CD4-positive, alpha-beta T cell (primary cell): ENCODE measurements around the gene PGAP1. TPM values are rescaled to one million over a fixed set of nuclear protein-coding genes. Genes with fewer than 3 reads are reported as not detected.

Source experiments
- ATAC-seq: fragments of 200-7000 bp; cut with Tn5 transposase; one replicate; pipeline ENCODE4 v1.10.0; 2022; ENCODE audit warnings: mild to moderate bottlenecking; ENCODE audit not compliant: poor library complexity
- CTCF ChIA-PET: fragments of 350-600 bp; sonication (Branson Sonifier 250); formaldehyde crosslinking; loops from one replicate; lab custom pipeline; 2021; ENCODE audit warnings: antibody characterized with exemption, inconsistent platforms; lab: Charles Lee
- POLR2A ChIA-PET: fragments of 350-600 bp; sonication (Branson Sonifier 250); formaldehyde crosslinking; loops from one replicate; lab custom pipeline; 2021; ENCODE audit warnings: antibody characterized with exemption, inconsistent platforms; lab: Charles Lee
- DNase-seq, 14 experiments: peaks; one replicate each; pipeline ENCODE4 v3.0.0-alpha.2; 2013 to 2020; ENCODE audit warnings: mixed read lengths in 2 of 14
- H3K27ac ChIP-seq, 2 donors: one replicate each; pipeline versions ENCODE4 v1.5.1 to v1.7.0; 2013; ENCODE audit warnings: low read length in 2 of 2, low read depth in 1 of 2, mild to moderate bottlenecking in 1 of 2
- H3K27me3 ChIP-seq, 2 experiments: 1 replicate in 1 of 2; 2 replicates in 1 of 2; pipeline versions ENCODE4 v1.6.1 to v1.7.0; 2013; ENCODE audit warnings: low read length in 2 of 2, control low read depth in 1 of 2, mild to moderate bottlenecking in 1 of 2, moderate library complexity in 1 of 2; ENCODE audit not compliant: insufficient read depth in 2 of 2, control insufficient read depth in 1 of 2
- H3K36me3 ChIP-seq: one replicate; pipeline ENCODE4 v1.6.1; 2013; ENCODE audit warnings: low read length, control low read depth; ENCODE audit not compliant: insufficient read depth
- H3K4me1 ChIP-seq: one replicate; pipeline ENCODE4 v1.6.1; 2013; ENCODE audit warnings: low read length, control low read depth; ENCODE audit not compliant: insufficient read depth
- H3K4me3 ChIP-seq: one replicate; pipeline ENCODE4 v1.5.1; 2013; ENCODE audit warnings: mild to moderate bottlenecking, low read length, moderate library complexity
- H3K9me3 ChIP-seq, 2 experiments: 1 replicate in 1 of 2; 2 replicates in 1 of 2; pipeline versions ENCODE4 v1.6.1 to v1.7.0; 2013; ENCODE audit warnings: low read length in 2 of 2, mild to moderate bottlenecking in 2 of 2, control low read depth in 1 of 2, moderate library complexity in 1 of 2; ENCODE audit not compliant: control insufficient read depth in 1 of 2, insufficient read depth in 1 of 2
- H3K27ac Mint-ChIP-seq: one replicate; pipeline ENCODE4 v1.8.0; 2020; ENCODE audit warnings: mixed read lengths
- H3K27me3 Mint-ChIP-seq: one replicate; pipeline ENCODE4 v1.8.0; 2021; ENCODE audit warnings: mixed read lengths
- H3K36me3 Mint-ChIP-seq: one replicate; pipeline ENCODE4 v1.8.0; 2021; ENCODE audit warnings: low read depth, mixed read lengths
- H3K4me1 Mint-ChIP-seq: one replicate; pipeline ENCODE4 v1.8.0; 2021; ENCODE audit warnings: low read depth, mixed read lengths
- H3K4me3 Mint-ChIP-seq: one replicate; pipeline ENCODE4 v1.8.0; 2020; ENCODE audit warnings: mild to moderate bottlenecking, mixed read lengths
- H3K9me3 Mint-ChIP-seq: one replicate; pipeline ENCODE4 v1.8.0; 2020; ENCODE audit warnings: mixed read lengths
- intact Hi-C, 2 experiments: fragments of 100-400 bp; cut with DNase I in 1 of 2; cut with micrococcal nuclease in 1 of 2; formaldehyde crosslinking; loops; one replicate each; pipeline versions ENCODE4 v1.15.1 to v1.9.0; 2023 to 2025; cut with DNase I, micrococcal nuclease
- total RNA-seq, 174 experiments: library from RNA in 2 of 174; stranded (reverse) in 2 of 174; gene quantifications; one replicate each; pipeline ENCODE4 v1.2.3 and lab custom pipeline; 2021 to 2026
- TF ChIP-seq, protein P1 (sequence below): fragments of 200-600 bp; IDR thresholded peaks from one replicate; pipeline ENCODE4 v1.8.0; 2022; ENCODE audit warnings: antibody characterized with exemption, mild to moderate bottlenecking

The PGAP1 gene
- total RNA-seq, 2 experiments from 2014 or later, result 10.3 to 11.3 TPM

DNA sequence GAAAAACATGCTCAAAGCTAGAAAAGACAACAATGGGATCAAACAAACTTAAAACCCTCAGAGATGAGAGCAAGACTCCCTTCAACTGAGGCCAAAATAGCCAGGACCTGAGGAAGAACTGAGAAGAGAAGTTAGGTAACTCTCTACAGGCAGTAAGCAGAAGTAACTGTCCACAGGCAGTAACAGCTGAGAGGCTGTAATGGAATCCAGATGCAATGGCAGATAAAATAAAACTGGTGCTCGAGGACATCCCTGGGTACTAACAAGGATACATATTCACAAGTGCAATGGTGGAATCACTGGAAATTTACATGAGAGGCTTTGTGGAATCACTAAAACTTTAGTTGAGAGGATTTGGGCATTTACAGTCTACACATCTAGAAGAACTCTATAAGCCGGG is 86.9 kb downstream of the PGAP1 start:
- Mint-ChIP-seq H3K4me1 (no peaks in the 10 kb centered on the region), H3K4me3 (no peak overlapping the region), H3K27me3 (no peaks in the 10 kb centered on the region), H3K9me3 (no peaks in the 10 kb centered on the region), H3K27ac (no peak overlapping the region), H3K36me3 (peaks cover 27% of the 10 kb centered on the region)
- H3K27ac ChIP-seq, result no peak overlapping the region
- no peaks in the 10 kb centered on the region for H3K27me3 ChIP-seq
- DNase-seq, result no peak
- TF ChIP-seq, protein P1, sequence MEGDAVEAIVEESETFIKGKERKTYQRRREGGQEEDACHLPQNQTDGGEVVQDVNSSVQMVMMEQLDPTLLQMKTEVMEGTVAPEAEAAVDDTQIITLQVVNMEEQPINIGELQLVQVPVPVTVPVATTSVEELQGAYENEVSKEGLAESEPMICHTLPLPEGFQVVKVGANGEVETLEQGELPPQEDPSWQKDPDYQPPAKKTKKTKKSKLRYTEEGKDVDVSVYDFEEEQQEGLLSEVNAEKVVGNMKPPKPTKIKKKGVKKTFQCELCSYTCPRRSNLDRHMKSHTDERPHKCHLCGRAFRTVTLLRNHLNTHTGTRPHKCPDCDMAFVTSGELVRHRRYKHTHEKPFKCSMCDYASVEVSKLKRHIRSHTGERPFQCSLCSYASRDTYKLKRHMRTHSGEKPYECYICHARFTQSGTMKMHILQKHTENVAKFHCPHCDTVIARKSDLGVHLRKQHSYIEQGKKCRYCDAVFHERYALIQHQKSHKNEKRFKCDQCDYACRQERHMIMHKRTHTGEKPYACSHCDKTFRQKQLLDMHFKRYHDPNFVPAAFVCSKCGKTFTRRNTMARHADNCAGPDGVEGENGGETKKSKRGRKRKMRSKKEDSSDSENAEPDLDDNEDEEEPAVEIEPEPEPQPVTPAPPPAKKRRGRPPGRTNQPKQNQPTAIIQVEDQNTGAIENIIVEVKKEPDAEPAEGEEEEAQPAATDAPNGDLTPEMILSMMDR, result no peak
- intact Hi-C loops, result no loop called here
- peaks cover 9% of the 10 kb centered on the region for H3K36me3 ChIP-seq
- POLR2A ChIA-PET, result no interaction called here
- no peak for ATAC-seq
- no peak overlapping the region for H3K4me3 ChIP-seq
- CTCF ChIA-PET, result no interaction called here
- no peaks in the 10 kb centered on the region for H3K9me3 ChIP-seq
- H3K4me1 ChIP-seq, result no peaks in the 10 kb centered on the region

DNA sequence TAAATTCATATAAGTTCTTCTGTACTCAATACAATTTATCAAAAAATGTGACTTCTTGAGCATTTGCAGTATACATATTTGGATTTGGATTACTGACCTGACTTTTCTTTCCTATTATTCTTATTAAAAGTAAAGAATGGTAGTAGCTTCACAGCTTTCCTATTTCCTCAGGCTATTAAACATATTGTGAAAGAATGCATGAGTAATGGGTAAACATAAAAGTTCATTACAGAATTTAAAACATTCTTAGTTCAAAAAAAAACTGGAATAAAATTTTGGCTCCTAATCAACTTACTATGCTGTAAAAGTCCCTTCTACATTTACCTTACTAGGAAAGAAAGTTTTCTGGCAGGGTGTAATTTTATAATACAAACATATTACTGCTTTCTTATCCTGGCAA is 90.1 kb downstream of the PGAP1 start:
- intact Hi-C loops, result no loop called here
- H3K27ac Mint-ChIP-seq, result no peak overlapping the region
- no peak overlapping the region for H3K4me3 Mint-ChIP-seq
- ATAC-seq (no peak), DNase-seq (no peak)
- ChIA-PET CTCF (no interaction called here), POLR2A (no interaction called here)
- Histone ChIP-seq H3K36me3 (peaks cover 2% of the 10 kb centered on the region), H3K4me1 (no peaks in the 10 kb centered on the region), H3K27ac (no peak overlapping the region), H3K4me3 (no peak overlapping the region), H3K27me3 (no peaks in the 10 kb centered on the region), H3K9me3 (no peaks in the 10 kb centered on the region)
- no peaks in the 10 kb centered on the region for H3K27me3 Mint-ChIP-seq
- H3K4me1 Mint-ChIP-seq, result no peaks in the 10 kb centered on the region
- H3K9me3 Mint-ChIP-seq, result no peaks in the 10 kb centered on the region
- H3K36me3 Mint-ChIP-seq, result peaks cover 25% of the 10 kb centered on the region
- TF ChIP-seq, protein P1, result no peak

DNA sequence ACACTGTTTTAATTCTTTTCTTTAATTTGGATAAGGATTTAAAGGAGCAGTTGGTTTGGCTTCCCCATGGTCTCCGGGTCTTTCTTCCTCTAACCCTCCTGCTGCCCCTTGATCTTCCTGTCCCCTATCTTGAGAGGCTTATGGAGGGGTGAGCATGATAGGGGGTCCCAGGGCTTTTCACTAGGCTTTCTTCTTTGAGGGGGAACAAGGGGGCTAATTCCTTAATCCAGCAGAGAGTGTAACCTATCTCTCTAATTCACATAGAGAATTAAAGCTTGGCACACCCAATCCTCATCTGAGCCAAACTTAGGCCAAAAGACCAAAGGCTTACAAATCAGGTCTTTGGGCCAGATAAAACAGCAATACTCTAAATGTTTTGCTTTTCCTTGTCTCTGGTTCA is 95.8 kb downstream of the PGAP1 start:
- H3K4me3 Mint-ChIP-seq, result no peak overlapping the region
- Histone ChIP-seq H3K4me1 (no peaks in the 10 kb centered on the region), H3K27me3 (no peaks in the 10 kb centered on the region), H3K9me3 (no peaks in the 10 kb centered on the region), H3K4me3 (no peak overlapping the region), H3K36me3 (no peaks in the 10 kb centered on the region), H3K27ac (no peak overlapping the region)
- H3K9me3 Mint-ChIP-seq, result no peaks in the 10 kb centered on the region
- DNase-seq, result no peak
- intact Hi-C loops, result no loop called here
- ChIA-PET POLR2A (no interaction called here), CTCF (no interaction called here)
- H3K27me3 Mint-ChIP-seq, result no peaks in the 10 kb centered on the region
- TF ChIP-seq, protein P1, result no peak
- no peak overlapping the region for H3K27ac Mint-ChIP-seq
- no peaks in the 10 kb centered on the region for H3K36me3 Mint-ChIP-seq
- ATAC-seq, result no peak
- H3K4me1 Mint-ChIP-seq, result no peaks in the 10 kb centered on the region
